Liver (tissue), 9 donors: ENCODE data around the gene EHMT1. TPM values are rescaled to one million over a fixed set of nuclear protein-coding genes. Genes with fewer than 3 reads are reported as not detected.
"Not testable (repeated sequence)": the region's sequence is repeated elsewhere in the genome, so short reads cannot be mapped to it uniquely, and the experiment has no call there.

Source experiments
- DNase-seq: peaks from one replicate; pipeline ENCODE4 v3.0.0-alpha.2; 2017; ENCODE audit warnings: low spot score
- H3K27ac ChIP-seq, 2 donors: one replicate each; pipeline ENCODE4 v1.7.0; 2013; ENCODE audit warnings: inconsistent platforms in 2 of 2, low read length in 2 of 2, control low read depth in 1 of 2, low read depth in 1 of 2, mild to moderate bottlenecking in 1 of 2
- H3K27me3 ChIP-seq, 4 donors: one replicate each; pipeline versions ENCODE4 v1.6.1 to v1.7.0; 2013; ENCODE audit warnings: low read length in 3 of 4, inconsistent platforms in 1 of 4, mild to moderate bottlenecking in 1 of 4, moderate library complexity in 1 of 4; ENCODE audit not compliant: control insufficient read depth in 4 of 4, insufficient read depth in 4 of 4
- H3K36me3 ChIP-seq, 4 donors: one replicate each; pipeline versions ENCODE4 v1.6.1 to v1.7.0; 2013; ENCODE audit warnings: low read length in 3 of 4, mild to moderate bottlenecking in 3 of 4, low read depth in 1 of 4, moderate library complexity in 1 of 4; ENCODE audit not compliant: control insufficient read depth in 4 of 4, insufficient read depth in 3 of 4
- H3K4me1 ChIP-seq, 4 donors: one replicate each; pipeline versions ENCODE4 v1.6.1 to v1.7.0; 2013; ENCODE audit warnings: low read length in 3 of 4, mild to moderate bottlenecking in 3 of 4, moderate library complexity in 1 of 4; ENCODE audit not compliant: control insufficient read depth in 4 of 4, insufficient read depth in 4 of 4
- H3K4me3 ChIP-seq, 3 donors: one replicate each; pipeline versions ENCODE4 v1.6.1 to v1.7.0; 2013; ENCODE audit warnings: low read length in 3 of 3, control low read depth in 1 of 3, low read depth in 1 of 3, mild to moderate bottlenecking in 1 of 3
- H3K9ac ChIP-seq, 2 donors: one replicate each; pipeline ENCODE4 v1.7.0; 2013; ENCODE audit warnings: low read length in 2 of 2, mild to moderate bottlenecking in 2 of 2, moderate library complexity in 2 of 2, control low read depth in 1 of 2, low read depth in 1 of 2
- H3K9me3 ChIP-seq, 4 donors: one replicate each; pipeline versions ENCODE4 v1.6.1 to v1.7.0; 2013; ENCODE audit warnings: low read length in 3 of 4; ENCODE audit not compliant: control insufficient read depth in 4 of 4
- EGR1 ChIP-seq, 2 donors: IDR thresholded peaks; 2 replicates each; pipeline ENCODE4 v1.6.1; 2016 to 2018; ENCODE audit warnings: antibody characterized with exemption in 2 of 2, low read depth in 2 of 2
- FOXA1 ChIP-seq: IDR thresholded peaks from 2 replicates; pipeline ENCODE4 v1.6.1; 2016; ENCODE audit warnings: antibody characterized with exemption
- FOXA2 ChIP-seq: IDR thresholded peaks from 2 replicates; pipeline ENCODE4 v1.6.1; 2016; ENCODE audit warnings: antibody characterized with exemption
- GABPA ChIP-seq, 2 donors: IDR thresholded peaks in 1 of 2; conservative IDR thresholded peaks in 1 of 2; 2 replicates each; pipeline ENCODE4 v1.6.1; 2016; ENCODE audit warnings: antibody characterized with exemption in 2 of 2, mild to moderate bottlenecking in 1 of 2, moderate library complexity in 1 of 2
- HNF4A ChIP-seq, 2 donors: conservative IDR thresholded peaks; 2 replicates each; pipeline ENCODE4 v1.6.1; 2016; ENCODE audit warnings: antibody characterized with exemption in 2 of 2, mild to moderate bottlenecking in 2 of 2
- JUND ChIP-seq, 2 donors: IDR thresholded peaks; 2 replicates each; pipeline ENCODE4 v1.6.1; 2016; ENCODE audit warnings: antibody characterized with exemption in 2 of 2
- NR2F2 ChIP-seq: IDR thresholded peaks from 2 replicates; pipeline ENCODE4 v1.6.1; 2016; ENCODE audit warnings: antibody characterized with exemption
- RAD21 ChIP-seq, 2 donors: IDR thresholded peaks; 2 replicates each; pipeline ENCODE4 v1.6.1; 2016; ENCODE audit warnings: antibody characterized with exemption in 2 of 2, mild to moderate bottlenecking in 2 of 2
- TAF1 ChIP-seq: conservative IDR thresholded peaks from 2 replicates; pipeline ENCODE4 v1.6.1; 2016; ENCODE audit warnings: antibody characterized with exemption, mild to moderate bottlenecking
- YY1 ChIP-seq: IDR thresholded peaks from 2 replicates; pipeline ENCODE4 v1.6.1; 2016; ENCODE audit warnings: antibody characterized with exemption, mild to moderate bottlenecking
- WGBS: extraction: QIAGEN DNeasy Blood & Tissue Kit; methylation state at CpG from one replicate; pipeline ENCODE4 v1.1.7; 2013; 5-methylcytosine and 5-hydroxymethylcytosine counted together
- polyA plus RNA-seq, 2 donors: library from polyadenylated mRNA; stranded (reverse) in 1 of 2; unstranded in 1 of 2; fragments of 200-250 nt in 1 of 2; fragments of >200 nt in 1 of 2; fragmentation: Nextera tagmentation in 1 of 2; extraction: Ambion mirVana in 1 of 2; gene quantifications; one replicate each; pipeline versions ENCODE4 v1.2.1 to v1.2.3, GENCODE V29; 2013 to 2015
- total RNA-seq, 2 donors: library from RNA; depleted of rRNA; stranded (reverse); fragments of >200 nt; gene quantifications; one replicate each; pipeline ENCODE4 v1.2.3, GENCODE V29; 2014
- TF ChIP-seq, protein P1 (sequence below): fragments of 150-350 bp; IDR thresholded peaks from 2 replicates; pipeline ENCODE4 v1.5.1; 2017; ENCODE audit warnings: improper control_type of control experiment, low read depth, low read length; ENCODE audit not compliant: missing input control
- TF ChIP-seq, protein P2 (sequence below): IDR thresholded peaks from 2 replicates; pipeline ENCODE4 v1.6.1; 2016; ENCODE audit warnings: antibody characterized with exemption, mild to moderate bottlenecking
- TF ChIP-seq, protein P3 (sequence below): IDR thresholded peaks from 2 replicates; pipeline ENCODE4 v1.6.1; 2016; ENCODE audit warnings: antibody characterized with exemption
- TF ChIP-seq, protein P4 (sequence below): IDR thresholded peaks from 2 replicates; pipeline ENCODE4 v1.6.1; 2016; ENCODE audit warnings: antibody characterized with exemption
- donor health status: healthy.
- donor health status: healthy.
- donor health status: healthy.
- donor health status: healthy.
- donor health status: healthy.

The EHMT1 gene
- total and polyA plus RNA-seq, 4 donors, result 16.1 to 48.2 (median 27.3) TPM

DNA sequence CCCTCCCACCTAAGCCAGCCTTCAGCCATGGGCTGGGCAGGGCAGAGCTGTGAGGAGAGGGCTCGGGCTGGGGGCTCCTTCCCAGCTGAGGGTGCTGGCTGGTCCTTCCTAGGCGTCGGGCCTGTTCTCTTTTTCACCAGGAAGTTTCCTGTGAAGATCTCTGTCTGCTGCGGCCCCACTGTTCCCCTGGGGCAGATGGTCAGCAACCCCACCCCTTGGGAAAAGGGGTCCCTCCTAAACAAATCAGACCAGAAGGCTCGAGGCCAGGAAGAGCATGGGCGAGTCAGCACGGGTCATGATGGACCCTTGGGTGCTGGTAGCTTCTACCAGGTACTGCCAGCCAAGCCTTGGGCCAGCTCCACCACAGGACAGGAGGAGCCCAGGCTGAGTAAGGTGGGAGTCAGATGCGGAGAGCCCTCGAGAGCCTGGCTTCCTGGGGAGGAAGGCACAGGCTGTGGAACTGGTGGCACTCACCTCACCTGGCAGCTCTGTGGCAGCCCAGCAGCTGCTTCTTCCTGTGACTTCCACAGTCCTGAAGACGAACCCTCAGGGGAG, 262.2 kb downstream of the EHMT1 start:
- Histone ChIP-seq H3K9ac (no peak overlapping the region), H3K27me3 (peaks cover 0 to 12% (median 1%) of the 10 kb centered on the region in 4 donors), H3K36me3 (no peaks in the 10 kb centered on the region), H3K9me3 (no peaks in the 10 kb centered on the region), H3K27ac (no peak overlapping the region), H3K4me1 (peaks cover 3 to 6% (median 4%) of the 10 kb centered on the region in 4 donors), H3K4me3 (no peak overlapping the region)
- DNase-seq, result no peak
- no peak for TF ChIP-seq YY1
- TF ChIP-seq GABPA (IDR thresholded peaks at IDR 0.05 in 1 of 2, conservative IDR thresholded peaks at IDR 0.05 in 1 of 2), result no peak
- TF ChIP-seq, protein P1, sequence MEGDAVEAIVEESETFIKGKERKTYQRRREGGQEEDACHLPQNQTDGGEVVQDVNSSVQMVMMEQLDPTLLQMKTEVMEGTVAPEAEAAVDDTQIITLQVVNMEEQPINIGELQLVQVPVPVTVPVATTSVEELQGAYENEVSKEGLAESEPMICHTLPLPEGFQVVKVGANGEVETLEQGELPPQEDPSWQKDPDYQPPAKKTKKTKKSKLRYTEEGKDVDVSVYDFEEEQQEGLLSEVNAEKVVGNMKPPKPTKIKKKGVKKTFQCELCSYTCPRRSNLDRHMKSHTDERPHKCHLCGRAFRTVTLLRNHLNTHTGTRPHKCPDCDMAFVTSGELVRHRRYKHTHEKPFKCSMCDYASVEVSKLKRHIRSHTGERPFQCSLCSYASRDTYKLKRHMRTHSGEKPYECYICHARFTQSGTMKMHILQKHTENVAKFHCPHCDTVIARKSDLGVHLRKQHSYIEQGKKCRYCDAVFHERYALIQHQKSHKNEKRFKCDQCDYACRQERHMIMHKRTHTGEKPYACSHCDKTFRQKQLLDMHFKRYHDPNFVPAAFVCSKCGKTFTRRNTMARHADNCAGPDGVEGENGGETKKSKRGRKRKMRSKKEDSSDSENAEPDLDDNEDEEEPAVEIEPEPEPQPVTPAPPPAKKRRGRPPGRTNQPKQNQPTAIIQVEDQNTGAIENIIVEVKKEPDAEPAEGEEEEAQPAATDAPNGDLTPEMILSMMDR, result no peak
- TF ChIP-seq HNF4A (conservative IDR thresholded peaks at IDR 0.05), result no peak
- no peak for TF ChIP-seq RAD21 (IDR thresholded peaks at IDR 0.05)
- no peak for TF ChIP-seq TAF1
- no peak for TF ChIP-seq FOXA2
- no peak for TF ChIP-seq JUND (IDR thresholded peaks at IDR 0.05)
- 75% methylated on average over 10 of the region's 10 CpGs for WGBS

DNA sequence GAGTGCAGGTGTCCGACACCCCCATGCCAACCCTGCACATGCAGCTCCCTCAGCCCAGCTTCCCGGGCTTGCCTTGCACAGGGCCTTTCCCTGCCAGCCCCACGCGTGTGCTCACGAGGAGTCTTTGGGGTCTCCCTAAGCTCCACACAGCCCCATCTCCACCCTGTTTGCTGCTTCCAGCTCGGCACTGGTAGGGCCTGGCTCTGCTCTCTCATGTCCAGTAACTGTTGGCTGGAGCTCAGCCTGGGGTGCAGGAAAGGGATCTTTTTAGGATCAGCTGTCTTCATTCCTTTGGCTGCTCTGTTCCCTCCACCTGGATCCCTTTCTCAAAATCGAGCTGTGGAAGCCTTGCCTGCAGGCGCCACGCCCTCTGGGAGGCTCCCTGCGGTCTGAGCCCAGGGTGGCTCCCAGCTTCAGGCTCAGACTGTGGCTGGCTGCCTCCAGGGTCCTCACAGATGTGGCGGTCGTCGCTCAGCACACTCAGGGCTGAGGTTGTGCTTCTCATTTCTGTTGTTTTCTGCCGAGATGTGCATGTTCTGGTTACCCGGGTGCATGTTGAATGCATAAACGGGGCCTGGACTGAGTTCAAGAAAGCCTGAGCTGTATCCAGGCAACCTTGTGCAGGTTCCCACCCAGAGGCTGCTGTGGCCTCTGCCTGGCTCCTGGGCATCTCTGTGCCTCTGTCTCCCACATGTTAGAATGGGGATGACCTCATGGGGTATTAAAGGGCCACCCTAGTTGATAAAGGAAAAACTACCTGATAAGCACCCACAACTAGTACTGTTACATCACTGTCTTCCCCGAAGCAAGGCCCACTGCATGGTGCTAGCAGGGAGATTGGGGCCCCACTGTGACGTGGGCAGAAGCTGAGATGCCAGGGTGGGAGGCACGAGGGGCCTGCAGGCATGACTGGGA, 263.0 kb downstream of the EHMT1 start:
- H3K9ac ChIP-seq, result no peak overlapping the region
- no peak for DNase-seq
- H3K36me3 ChIP-seq, result no peaks in the 10 kb centered on the region
- H3K27me3 ChIP-seq, result peaks cover 0 to 12% (median 1%) of the 10 kb centered on the region in 4 donors
- H3K4me1 ChIP-seq, result peaks cover 3 to 6% (median 4%) of the 10 kb centered on the region in 4 donors
- no peak for TF ChIP-seq RAD21 (IDR thresholded peaks at IDR 0.05)
- TF ChIP-seq EGR1 (IDR thresholded peaks at IDR 0.05; ENCODE audit: low read depth in 2 of 2), result no peak
- TF ChIP-seq, protein P2, sequence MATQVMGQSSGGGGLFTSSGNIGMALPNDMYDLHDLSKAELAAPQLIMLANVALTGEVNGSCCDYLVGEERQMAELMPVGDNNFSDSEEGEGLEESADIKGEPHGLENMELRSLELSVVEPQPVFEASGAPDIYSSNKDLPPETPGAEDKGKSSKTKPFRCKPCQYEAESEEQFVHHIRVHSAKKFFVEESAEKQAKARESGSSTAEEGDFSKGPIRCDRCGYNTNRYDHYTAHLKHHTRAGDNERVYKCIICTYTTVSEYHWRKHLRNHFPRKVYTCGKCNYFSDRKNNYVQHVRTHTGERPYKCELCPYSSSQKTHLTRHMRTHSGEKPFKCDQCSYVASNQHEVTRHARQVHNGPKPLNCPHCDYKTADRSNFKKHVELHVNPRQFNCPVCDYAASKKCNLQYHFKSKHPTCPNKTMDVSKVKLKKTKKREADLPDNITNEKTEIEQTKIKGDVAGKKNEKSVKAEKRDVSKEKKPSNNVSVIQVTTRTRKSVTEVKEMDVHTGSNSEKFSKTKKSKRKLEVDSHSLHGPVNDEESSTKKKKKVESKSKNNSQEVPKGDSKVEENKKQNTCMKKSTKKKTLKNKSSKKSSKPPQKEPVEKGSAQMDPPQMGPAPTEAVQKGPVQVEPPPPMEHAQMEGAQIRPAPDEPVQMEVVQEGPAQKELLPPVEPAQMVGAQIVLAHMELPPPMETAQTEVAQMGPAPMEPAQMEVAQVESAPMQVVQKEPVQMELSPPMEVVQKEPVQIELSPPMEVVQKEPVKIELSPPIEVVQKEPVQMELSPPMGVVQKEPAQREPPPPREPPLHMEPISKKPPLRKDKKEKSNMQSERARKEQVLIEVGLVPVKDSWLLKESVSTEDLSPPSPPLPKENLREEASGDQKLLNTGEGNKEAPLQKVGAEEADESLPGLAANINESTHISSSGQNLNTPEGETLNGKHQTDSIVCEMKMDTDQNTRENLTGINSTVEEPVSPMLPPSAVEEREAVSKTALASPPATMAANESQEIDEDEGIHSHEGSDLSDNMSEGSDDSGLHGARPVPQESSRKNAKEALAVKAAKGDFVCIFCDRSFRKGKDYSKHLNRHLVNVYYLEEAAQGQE, result no peak
- 65% methylated on average over 19 of the region's 19 CpGs for WGBS
- no peak overlapping the region for H3K27ac ChIP-seq
- no peak overlapping the region for H3K4me3 ChIP-seq
- no peaks in the 10 kb centered on the region for H3K9me3 ChIP-seq

DNA sequence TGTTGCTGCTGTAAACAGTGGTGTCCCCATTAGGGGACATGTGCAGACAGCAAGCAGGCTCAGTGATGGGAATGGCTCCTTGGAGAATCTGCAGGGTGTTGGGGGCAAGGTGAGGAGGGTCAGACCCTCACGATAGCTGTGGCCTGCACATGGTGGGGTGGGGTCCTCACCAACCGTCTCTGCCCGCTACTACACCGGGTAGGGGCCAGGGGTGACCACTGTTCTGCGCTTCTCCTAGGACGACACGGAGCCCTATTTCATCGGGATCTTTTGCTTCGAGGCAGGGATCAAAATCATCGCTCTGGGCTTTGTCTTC, 263.7 kb downstream of the EHMT1 start:
- Histone ChIP-seq H3K36me3 (no peaks in the 10 kb centered on the region), H3K9ac (no peak overlapping the region), H3K4me3 (no peak overlapping the region), H3K9me3 (no peaks in the 10 kb centered on the region), H3K27ac (no peak overlapping the region), H3K27me3 (peaks cover 0 to 7% (median 1%) of the 10 kb centered on the region in 4 donors), H3K4me1 (peaks cover 3 to 6% (median 4%) of the 10 kb centered on the region in 4 donors)
- DNase-seq, result no peak
- TF ChIP-seq, protein P3, sequence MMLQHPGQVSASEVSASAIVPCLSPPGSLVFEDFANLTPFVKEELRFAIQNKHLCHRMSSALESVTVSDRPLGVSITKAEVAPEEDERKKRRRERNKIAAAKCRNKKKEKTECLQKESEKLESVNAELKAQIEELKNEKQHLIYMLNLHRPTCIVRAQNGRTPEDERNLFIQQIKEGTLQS, result no peak
- TF ChIP-seq, protein P1, result no peak
- no peak for TF ChIP-seq FOXA1
- TF ChIP-seq HNF4A (conservative IDR thresholded peaks at IDR 0.05), result no peak
- TF ChIP-seq YY1, result no peak
- no peak for TF ChIP-seq NR2F2
- no peak for TF ChIP-seq GABPA (IDR thresholded peaks at IDR 0.05 in 1 of 2, conservative IDR thresholded peaks at IDR 0.05 in 1 of 2)
- no peak for TF ChIP-seq FOXA2
- no peak for TF ChIP-seq TAF1
- TF ChIP-seq, protein P4, sequence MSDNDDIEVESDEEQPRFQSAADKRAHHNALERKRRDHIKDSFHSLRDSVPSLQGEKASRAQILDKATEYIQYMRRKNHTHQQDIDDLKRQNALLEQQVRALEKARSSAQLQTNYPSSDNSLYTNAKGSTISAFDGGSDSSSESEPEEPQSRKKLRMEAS, result no peak
- TF ChIP-seq EGR1 (IDR thresholded peaks at IDR 0.05; ENCODE audit: low read depth in 2 of 2), result no peak
- WGBS, result 83% methylated on average over 10 of the region's 10 CpGs

DNA sequence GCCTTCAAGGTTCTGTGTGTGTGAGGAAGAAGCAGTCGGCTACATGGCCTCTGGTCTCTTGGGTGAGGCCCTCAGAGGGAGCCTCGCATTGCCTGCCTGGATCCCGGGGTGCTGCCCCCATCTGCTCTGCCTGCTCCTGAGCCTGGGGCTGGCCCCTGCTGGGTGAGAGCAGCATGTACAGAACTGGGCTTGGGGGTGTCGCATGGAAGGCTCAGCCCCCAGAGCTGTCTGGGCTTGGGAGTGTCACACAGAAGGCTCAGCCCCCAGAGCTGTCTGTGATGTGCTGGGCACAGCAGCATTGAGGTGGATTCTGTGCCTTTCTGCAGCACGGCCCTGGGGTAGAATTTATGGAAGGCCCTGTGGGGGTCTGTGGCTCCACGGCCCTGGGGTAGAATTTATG, 265.2 kb downstream of the EHMT1 start:
- not testable (repeated sequence) for H3K4me1 ChIP-seq, H3K4me3 ChIP-seq, H3K27me3 ChIP-seq, DNase-seq, H3K36me3 ChIP-seq, H3K9ac ChIP-seq, H3K27ac ChIP-seq, H3K9me3 ChIP-seq
- 99% methylated on average over 4 of the region's 6 CpGs for WGBS
